GM18499 (cell line): ENCODE measurements around the gene SLC25A47.

ENCODE experiments used
- ATAC-seq: cut with Tn5 transposase; IDR thresholded peaks from one replicate; pipeline ENCODE4 v1.9.1; 2021; ENCODE audit warnings: moderate number of reproducible peaks; ENCODE audit not compliant: insufficient read depth, unreplicated experiment

The SLC25A47 gene

DNA sequence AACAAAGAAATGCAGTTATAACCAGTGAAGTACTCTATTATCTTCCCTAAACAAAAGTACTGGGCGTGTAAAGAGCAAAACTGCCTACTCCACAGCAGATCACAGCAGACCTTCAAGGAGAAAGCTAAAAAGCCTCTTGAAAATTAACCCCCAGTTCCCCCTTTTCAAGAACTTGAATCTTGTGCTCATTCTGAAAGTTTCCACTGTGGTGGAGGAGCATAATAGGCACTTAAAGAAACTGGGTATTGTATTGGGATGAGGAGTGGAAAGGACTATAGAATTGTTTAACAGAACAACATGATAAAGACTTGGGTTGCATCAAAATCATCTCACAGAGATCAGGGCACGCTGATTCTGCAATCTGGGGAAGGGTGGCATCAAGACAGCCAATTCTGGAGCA lies 51.1 kb downstream of the SLC25A47 start:
- ATAC-seq, result no peak

- no peak for ATAC-seq
Measured at GRCh38 chr14:100374876-100375265, 51.7 kb downstream of the SLC25A47 start.

- no peak for ATAC-seq
Measured at GRCh38 chr14:100375266-100375962, 52.3 kb downstream of the SLC25A47 start.

- peak; percentile 44 for ATAC-seq
Measured at GRCh38 chr14:100375963-100376735, 53.0 kb downstream of the SLC25A47 start, which contains the start of gene WDR25. TSS of gene WDR25 (plus strand) at chr14:100376485.

GRCh38 chr14:100376751-100377171 lies 53.6 kb downstream of the SLC25A47 start:
- no peak for ATAC-seq
